CD4-positive, alpha-beta T cell treated with Interferon gamma for 1 hour (primary cell): ENCODE results near the gene NFIA.

Experiments used
- DNase-seq: peaks from one replicate; pipeline ENCODE4 v3.0.0-alpha.2; 2020

NFIA gene

DNA sequence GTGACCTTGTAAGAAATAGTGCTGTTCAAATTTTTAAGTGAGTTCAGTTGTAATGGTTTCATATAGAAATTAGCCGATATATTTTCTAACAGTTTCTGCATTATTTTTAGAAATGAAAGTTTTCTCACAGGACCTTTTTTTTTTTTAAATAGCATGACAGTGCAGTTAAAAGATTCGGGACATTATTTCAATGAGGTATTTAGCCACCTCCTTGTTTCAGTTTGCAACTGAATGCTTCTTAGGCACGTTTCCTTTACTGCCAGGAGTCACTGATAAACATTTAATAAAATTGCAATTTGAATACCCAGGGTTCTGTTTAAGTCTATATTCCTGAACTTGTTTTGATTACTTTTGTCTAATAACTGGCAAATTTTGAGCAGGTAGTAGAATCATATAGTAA lies 337.9 kb downstream of the NFIA start:
- no peak for DNase-seq

DNA sequence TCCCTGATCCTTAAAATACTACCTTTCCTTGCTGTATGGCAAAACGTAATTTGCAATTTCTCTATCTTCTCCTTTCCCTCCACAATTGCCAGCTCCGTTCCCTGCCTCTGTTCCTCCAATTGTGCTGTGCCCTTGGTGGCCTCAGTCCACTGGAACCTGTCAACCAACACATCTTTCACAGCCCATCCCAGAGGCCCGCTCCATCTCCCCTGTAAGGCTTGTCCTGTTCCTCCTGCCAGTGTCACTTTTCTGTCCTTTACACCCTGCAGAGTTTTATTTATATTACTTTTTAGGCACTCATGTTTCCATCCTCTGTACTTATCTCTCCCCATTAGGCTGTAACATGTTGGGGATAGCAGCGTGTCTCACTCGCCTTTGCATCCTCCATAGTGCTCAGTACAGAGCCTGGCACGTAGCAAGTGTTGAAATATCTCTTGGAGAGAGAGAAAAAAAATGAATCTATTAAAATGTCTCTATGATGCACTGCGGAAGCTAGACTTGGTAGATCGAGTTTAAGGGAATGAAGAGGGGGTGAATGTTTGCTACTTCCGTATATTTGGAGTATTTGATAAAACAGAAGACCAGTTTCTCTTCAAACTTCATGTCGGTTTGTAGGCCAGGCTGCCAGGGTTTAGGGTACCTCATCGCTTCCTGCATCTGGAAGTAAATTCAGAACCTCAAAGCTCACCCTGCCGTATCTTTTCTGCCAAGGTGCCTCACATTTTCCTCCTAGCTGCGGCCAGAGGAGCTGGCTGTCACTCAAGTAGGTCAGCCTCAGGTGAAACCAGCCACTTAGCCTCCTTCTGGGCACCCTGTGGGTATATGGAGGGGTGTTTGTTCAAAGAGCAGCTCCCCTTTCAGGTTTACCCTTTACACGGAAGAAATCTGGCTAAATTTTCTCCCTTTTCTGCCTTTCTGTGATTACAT lies 338.8 kb downstream of the NFIA start:
- no peak for DNase-seq

DNA sequence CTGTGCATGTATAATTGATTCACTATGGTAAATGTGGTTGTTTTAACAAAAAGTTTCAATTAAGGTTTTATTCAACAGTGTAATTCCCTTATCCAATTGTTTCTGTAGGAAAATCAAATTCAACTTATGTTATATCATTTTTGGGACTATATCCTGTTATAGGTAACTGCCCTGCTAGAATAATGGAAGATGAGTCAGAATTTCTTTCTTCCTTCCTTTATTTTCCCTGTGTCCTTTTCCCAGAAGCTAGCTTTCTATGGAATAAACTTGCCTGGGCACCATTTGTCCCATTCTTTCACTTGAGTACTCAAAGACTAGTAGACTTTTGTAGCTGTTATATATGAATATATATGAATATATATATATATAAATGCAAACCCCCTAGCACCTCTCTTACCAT lies 341.3 kb downstream of the NFIA start:
- no peak for DNase-seq

DNA sequence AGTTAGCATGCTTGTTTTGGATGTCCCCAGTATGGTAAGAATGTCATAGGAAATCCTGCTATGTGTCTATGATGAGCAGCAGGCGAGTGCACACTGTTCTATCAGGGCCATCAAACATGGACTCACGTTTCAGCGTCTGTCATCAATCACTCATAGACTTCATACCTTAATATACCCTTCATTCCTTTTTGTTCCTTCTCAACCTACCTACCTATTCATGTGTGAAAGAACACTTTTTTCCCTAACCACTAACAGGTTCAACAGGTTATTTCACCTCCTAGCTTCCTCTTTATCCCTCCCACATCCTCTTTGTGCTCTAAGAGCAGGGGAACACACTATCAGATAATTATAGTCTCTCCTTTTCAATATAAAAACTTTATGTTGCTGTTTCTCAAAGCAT lies 342.0 kb downstream of the NFIA start:
- DNase-seq: no peak

DNA sequence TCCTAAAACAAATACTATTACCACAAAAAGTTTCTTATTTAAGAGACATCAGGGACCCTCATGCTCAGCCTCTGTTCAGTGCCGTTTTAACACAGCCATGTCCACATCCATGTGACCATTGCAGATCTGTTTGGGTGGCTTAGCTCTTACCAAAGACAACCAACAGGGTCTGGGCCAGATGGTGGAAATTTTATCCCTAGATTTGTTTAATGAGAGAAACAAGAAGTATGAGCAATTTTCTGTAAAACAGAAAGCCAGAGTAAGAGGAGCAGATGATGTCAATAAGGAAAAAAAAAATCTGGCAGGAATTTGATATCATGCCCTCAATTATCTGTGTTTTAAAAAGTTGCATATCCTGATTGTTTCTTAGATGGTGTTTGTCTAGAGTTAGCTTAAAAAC lies 342.7 kb downstream of the NFIA start:
- no peak for DNase-seq

DNA sequence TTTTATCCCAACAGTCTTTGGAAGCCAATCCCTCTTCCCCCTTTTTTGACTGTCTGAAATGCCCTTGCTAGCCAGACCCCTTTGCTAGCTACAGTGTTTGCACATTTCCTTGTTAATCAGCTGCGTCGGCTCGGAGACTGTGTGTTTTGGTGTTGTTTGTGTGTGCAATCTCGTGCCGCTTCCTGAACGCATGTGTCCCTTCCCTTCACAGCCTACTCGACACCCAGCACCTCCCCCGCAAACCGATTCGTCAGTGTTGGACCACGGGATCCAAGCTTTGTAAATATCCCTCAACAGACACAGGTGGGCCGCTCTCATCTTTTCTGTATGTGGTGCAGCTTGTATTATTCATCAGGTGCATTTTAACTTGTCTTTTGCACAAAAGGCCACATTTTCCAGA lies 343.9 kb downstream of the NFIA start:
- DNase-seq: no peak

DNA sequence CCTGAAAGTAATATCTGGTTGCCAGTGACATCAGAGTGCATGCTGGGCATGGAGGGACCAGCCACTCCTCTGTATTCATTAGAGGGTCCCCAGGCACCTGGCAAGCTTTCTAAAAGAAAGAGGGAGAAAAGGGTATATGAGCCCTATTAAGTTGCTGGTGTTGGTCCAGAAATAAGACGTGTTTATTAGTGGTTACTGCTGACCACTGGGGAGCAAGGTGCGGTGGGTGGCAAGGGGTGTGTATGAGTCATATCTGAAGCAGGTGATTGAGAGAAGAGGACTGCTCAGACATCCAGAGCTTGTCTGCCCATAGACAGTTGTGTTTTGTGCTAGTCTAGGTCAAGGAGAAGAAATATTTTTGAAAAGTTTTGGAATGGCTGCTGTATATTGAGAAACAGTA lies 344.5 kb downstream of the NFIA start:
- no peak for DNase-seq

DNA sequence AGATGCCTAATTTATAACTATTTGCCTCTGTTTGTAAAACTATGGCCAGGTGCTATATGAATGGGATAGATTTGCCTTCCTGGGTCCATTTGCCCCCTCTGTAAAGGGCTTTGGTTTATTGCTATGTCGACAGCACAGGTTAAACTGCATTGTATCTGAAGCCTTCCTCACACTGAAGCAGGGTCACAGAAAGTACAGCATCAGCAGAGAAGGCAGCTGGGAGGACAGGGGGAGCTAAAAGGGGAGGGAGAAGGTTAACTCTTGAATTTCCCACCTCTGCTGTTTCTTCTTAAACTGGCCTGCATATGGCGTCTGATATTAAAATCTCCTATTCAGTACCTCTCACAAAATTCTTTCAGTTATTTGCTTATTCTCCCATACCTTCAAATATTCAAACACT lies 345.1 kb downstream of the NFIA start:
- no peak for DNase-seq

DNA sequence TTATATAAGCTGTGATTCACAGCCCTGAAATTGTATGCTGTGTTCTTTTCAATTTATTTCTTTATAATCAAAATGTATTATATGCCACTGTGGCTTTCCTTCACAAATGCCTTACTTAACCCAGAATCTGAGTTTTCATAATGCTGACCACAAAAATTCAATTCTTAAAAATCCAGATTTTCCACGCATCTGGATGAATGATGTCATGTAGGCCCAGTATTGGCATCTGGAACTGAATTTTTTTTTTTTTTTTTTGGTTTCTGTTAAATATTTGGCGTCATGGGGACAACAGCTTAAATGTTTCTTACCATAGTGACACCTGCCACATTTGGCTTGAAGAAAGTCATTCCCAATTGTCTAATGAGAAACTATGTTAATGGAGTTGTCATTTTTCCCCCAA lies 345.8 kb downstream of the NFIA start:
- DNase-seq: no peak

DNA sequence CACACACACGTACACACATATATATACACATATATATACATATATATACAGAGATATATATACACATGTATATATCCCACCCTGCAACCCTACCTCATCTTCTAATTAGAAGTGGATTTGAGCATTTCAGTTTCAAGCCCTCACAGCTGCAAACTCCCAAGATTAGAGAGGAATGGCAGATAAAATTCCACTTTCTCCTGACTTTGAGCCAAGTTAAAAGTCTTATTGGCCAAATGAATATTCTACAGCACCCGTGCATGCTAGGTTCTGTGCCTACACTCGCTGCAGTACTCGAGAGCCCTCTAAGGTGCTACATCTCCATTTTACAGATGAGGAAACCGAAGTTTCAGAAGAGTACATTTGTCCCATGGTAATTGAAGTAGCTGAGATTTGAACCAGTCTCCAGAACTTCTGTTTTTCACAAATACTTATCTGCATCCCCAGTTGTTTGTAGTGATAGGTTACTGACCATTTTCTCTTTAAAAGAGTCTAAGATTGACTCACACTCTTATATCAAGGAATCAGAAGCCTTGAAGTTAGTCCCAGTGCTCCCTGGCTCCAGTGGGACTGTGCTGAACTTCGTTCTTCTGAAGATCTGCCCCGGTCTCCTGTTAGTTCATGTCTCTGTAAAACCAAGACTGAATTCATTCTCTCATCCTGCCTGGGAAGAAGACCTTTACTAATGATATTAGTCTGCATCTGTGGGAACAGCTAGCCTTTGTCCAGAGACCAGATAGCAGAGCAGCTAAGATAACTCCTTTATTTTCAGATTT lies 350.4 kb downstream of the NFIA start:
- DNase-seq: no peak

DNA sequence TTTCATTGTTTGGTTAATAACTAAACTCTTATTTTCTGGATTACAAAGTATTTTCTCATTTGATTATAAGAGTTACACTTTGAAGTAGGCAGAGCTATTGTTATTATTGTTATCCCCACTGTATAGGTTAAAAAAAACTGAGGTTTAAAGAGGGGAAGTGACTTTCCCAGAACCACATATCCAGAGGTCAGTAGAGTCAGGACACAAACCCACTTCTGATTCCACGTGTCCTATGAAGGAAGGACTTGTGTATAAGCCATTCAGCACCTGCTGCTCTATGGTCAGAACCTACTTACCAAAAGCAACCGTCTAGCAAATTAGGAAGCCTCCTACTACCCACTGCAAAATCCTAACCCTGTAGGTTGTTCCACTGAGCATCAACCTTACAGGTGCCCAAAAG lies 351.3 kb downstream of the NFIA start:
- DNase-seq: no peak

DNA sequence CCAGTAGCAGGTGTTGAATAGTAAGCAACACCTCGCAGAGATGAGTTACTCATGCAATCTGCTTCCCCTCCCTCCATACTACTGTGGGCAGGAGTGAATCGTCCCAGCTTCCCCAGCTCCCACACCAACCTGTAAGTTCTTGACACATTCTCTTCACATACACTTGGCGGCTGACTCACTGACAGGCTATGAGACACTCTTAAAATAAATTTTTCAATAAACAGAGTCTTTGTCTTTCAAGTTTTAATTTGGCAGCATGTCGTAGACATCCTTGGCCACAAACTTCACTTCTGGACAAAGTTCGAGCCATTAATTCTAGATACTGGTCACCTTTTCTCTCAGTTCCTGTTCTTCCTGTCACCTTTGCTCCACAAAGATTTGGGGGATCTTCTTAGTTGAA lies 351.9 kb downstream of the NFIA start:
- DNase-seq: no peak

DNA sequence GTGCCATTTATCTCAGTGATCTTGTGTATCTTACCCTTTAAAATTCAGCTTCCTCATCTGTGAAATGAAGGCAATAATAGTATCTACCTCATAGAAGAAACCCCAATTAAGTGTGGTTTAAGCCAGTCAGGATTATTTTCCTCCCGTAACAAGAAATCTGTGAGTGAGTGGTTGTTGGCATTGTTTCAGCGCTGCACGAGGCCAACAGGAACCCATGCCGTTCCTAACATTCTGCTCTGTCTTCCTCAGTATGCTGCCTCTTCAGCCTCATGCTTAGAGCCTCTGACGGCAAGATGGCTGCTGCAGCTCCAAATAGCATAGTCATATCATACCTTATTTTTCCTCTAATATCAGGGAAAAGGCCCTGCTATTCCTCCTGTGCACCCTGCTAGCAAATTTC lies 352.9 kb downstream of the NFIA start:
- DNase-seq: no peak

DNA sequence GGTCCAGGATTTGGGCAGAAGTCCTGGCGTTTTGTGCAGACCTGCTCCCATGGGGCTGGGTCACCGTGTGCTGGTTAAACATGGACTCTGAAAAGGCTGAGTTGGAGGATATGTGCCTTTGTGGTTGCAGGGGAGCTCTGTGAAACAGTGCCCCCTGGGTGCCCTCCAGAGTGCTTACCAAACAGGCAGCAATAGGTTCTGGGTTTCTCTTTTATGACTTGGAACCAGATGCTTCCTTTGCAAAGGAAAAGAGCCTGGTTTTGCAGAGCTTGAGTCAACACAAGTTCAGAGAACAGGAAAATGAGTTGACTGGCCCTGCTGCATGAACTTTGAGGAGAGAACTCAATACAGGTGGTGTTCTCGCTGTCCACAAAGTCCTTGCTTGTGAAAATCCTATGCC lies 353.7 kb downstream of the NFIA start:
- DNase-seq: no peak

DNA sequence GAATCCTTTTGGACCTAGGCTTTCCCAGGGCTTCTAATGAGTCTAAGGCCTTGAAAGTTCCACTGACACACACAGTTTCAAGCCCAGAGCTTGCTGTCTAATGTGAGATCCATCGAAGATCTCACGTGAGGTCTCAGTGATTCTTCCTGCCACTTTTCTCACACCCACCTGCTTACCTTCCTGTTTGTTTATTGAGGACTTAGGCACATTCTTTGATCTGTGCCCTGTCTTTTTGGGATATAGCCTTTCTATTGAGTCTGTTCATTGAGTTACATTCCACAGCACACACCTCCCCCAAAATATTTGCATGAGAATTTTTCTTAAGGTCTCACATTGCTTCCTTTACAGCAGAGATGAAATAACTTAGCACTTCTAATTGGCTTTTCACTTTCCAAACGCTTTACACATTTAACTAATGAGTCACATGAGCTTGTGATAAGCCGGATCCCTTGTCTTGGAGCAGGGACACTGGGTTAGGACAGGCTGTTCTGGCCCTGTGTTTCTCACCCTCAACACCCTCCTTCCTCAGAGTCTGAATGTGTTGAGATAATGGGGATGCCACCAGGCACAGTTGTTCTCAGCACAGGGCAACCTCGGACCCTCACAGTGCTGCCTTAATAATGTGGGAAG lies 354.2 kb downstream of the NFIA start:
- no peak for DNase-seq

DNA sequence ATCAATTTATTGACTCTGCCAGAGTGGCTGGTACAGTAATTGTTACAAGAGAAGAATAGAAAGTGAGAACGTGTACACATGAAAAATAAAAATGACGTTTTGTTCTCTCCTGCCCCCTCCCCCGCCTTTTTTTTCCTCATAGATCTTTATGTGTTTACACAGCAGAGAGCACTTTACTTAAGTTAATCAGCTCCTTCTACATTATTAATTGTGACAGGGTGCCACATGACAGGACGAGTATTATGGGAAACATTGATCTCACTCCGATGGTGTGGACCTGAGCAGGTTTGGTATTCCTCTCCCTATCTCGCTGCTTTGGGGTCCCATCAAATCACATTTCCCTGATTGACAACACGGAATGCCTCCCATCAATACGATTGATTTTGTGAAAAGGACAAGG lies 356.9 kb downstream of the NFIA start:
- no peak for DNase-seq

DNA sequence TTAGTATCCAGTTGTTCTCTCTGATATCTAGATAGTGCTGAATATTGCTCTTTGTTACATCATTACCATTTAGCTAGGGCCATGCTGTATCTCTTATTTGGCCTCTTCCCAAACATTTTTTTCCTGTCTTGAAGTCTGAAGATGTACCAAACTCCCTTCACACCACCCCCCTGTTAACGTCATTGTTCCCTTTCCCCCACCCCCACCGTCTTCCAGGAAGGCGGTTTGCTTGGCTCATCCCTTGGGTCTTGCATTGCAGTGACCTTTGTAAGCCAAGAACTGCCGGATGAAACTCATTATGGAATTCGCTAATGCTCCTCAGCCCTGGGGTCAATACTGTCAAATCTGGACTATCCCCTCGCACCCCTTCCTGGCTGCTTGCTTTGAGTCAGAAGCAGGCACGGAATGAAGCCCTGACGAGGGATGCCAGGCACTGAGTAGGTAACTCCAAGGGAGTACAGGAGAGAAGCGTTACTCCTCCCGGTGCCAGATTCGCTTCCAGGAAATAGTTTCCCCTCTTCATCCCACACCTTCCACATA lies 359.4 kb downstream of the NFIA start:
- no peak for DNase-seq

DNA sequence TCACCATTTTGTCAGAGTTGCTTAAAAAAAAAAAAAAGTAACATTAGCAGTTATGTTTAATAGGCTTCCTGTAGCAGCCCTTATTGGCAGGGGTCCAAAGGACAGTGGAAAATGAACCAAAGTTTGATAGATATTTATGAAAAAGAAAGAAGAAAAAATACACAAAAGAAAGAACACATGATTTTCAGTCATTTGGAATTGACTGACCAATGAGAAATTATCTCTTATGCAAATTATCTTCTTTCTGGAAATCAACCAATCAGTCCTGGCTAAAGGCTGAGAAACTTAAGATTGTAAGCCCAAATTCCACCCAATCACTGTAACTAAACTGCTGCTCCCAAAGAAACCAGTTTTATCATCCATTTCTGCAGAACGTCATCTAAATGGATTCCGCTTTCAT lies 360.2 kb downstream of the NFIA start:
- DNase-seq: no peak

DNA sequence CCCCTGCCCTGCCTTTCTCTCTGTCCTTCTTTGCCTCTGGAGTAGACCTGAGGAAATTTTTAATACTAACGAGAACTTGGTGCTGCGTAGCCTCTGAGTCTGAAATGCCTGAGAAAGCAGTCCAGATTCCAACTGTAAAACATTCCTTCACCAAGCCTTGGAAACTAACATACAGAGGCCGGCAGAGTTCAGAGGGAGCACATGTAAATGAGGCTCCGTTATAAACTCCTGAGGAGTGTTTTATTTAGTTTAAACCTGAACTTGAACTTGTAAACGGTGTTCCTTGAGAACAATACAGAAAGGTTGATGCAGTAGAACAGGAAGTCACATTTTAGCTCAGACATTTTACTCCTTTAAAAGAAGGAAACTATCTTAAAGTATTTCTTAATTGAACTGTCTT lies 361.9 kb downstream of the NFIA start:
- no peak for DNase-seq

DNA sequence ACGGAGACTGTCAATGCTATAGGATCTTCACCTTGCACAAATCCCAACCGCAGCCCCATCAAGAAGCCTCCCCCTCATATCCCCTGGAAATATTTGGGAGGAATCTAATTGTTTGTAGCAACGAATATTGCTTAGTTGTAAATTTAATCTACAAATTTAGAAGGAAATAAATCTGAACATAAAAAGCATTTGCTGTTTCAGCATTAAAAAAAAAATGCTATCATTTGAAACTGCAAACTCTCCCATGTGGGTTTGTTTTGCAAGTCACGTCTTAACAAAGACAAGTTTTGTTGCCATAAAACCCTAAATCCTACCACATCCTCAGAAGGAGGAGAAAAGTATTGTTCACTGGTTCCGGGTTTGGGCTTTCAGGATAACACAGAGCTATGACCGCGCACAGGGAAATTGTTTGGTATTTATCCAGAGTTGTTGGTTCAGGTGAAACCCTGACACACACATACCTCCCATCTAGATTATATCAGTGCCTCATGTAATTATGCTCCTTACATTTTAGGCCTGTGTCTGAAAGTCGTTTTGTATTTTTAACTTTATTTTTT lies 363.0 kb downstream of the NFIA start:
- DNase-seq: no peak

DNA sequence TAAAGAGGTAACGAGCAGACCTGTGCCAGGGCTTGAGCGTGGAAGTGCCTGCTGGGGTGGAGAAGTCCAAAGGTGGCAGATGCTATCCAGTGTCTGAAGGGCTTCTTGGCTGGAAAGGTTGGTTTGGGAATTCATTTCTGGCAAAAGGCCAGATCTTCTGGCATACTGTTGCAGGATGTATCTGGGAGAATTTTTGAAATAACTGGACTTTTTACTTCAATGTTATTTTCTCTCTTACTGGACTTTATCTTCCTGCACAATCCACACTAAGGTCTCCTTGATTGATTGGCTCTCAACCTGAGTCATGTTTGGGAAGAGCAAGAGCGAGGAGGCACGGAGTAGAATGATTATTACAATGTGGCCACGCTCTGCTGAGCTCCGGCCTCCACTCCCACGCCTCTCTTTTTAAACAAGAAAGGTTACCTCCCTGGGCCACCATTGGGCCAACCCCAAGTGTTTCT lies 364.2 kb downstream of the NFIA start:
- DNase-seq: no peak

DNA sequence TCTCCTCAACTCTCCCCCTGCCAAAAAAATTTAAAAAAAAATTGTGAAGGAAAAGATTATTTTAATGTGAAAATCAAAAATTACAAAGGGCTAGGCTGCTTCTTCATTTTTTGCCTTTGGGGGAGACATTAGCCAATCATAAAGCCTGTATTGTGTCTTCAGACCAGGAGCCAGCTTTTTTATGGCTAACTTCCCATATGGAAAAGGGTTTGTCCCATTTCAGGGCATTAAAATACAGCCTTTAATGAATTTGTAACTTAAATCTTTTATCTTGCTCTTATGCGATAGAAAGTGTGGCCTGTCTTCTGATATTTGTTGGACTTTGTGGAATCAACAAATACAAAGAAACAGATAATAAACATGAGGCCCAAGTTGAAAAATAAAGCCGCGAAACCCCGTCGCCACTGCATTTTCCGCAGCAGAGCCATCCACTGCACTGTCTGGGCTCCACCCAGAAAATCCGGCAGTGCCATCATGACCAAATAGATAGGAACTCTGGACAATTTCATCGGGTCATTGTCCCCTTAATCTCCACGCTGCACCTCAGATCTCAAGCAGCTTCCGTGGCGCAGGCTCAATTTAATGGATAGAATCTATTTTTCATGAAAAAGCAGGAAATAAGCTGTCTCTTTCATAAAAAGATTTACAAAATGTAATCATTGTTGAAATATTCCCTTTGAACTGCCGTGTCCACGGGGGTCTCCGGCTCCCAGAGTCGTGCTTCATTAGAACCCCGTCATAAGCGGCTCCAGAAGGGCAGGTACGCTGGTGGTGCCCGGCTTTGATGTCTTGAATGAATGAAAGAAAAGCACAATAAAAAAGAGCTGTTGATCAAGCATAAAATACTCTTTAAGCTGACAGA lies 365.0 kb downstream of the NFIA start:
- DNase-seq: no peak
